GM23248 (cell line): ENCODE measurements around the gene CCDC183.

ENCODE experiments used
- EZH2 ChIP-seq: fragments of 200-600 bp; sonication (generic); IDR thresholded peaks from 2 replicates; pipeline ENCODE4 v1.6.1; 2018; ENCODE audit warnings: antibody characterized with exemption, mild to moderate bottlenecking; ENCODE audit not compliant: insufficient read depth, poor library complexity, severe bottlenecking
- EZH2phosphoT487 ChIP-seq: fragments of 200-600 bp; sonication (generic); IDR thresholded peaks from 2 replicates; pipeline ENCODE4 v1.6.1; 2018; ENCODE audit warnings: antibody characterized with exemption, moderate library complexity, mild to moderate bottlenecking, low read depth; ENCODE audit not compliant: insufficient read depth

- TF ChIP-seq EZH2 (no peak), EZH2phosphoT487 (no peak)
Measured at GRCh38 chr9:136831002-136831719, 35.0 kb downstream of the CCDC183 start.
